K562 (cell line): ENCODE results near the gene DUSP9. TPM values are rescaled to one million over a fixed set of nuclear protein-coding genes. Genes with fewer than 3 reads are reported as not detected.

Experiments
- ATAC-seq: fragments of 200-7000 bp; cut with Tn5 transposase; 3 replicates; pipeline ENCODE4 v1.9.1; 2020; ENCODE audit warnings: moderate library complexity
- BruUV-seq: library from RNA; stranded (reverse); fragments of 400-500 nt; replicated peaks from 2 replicates; lab custom pipeline; 2021; lab: Mats Ljungman, UMichigan
- CTCF ChIA-PET: fragments of 300-600 bp; formaldehyde crosslinking; extraction: SDS; loops from one replicate; lab custom pipeline; 2021; ENCODE audit warnings: low intra/inter-chr PET ratio; lab: Yijun Ruan, JAX
- POLR2A ChIA-PET: fragments of 300-600, 350-650 bp; sonication (Branson Sonifier 250); formaldehyde crosslinking; extraction: SDS; loops from one replicate; lab custom pipeline; 2021; ENCODE audit warnings: antibody characterized with exemption, inconsistent platforms; lab: Yijun Ruan, JAX
- DNase-seq, 4 experiments: peaks; one replicate each; pipeline versions ENCODE4 v3.0.0 to v3.0.0-alpha.2; 2011 to 2018; ENCODE audit warnings: low spot score in 3 of 4, mixed read lengths in 3 of 4; ENCODE audit errors: extremely low read depth in 1 of 4
- FAIRE-seq: peaks from 2 replicates; lab custom pipeline; 2011; peaks lifted over from hg19 to GRCh38; lab: Jason Lieb, UNC
- H2AFZ ChIP-seq: 2 replicates; pipeline ENCODE4 v1.6.0; 2011; ENCODE audit warnings: low read depth, low read length, control low read depth, inconsistent platforms
- H3K27ac ChIP-seq: fragments of 200-600 bp; 3 replicates; pipeline ENCODE4 v1.8.0; 2011; ENCODE audit warnings: low read depth, mild to moderate bottlenecking, control low read depth, inconsistent platforms, low read length, moderate library complexity, mixed read lengths; ENCODE audit errors: extremely low read depth
- H3K27me3 ChIP-seq, 2 experiments: fragments of 300-600 bp in 1 of 2; 2 replicates in 1 of 2; 3 replicates in 1 of 2; pipeline versions ENCODE4 v1.6.0 to v1.8.0; 2011; ENCODE audit warnings: inconsistent platforms in 2 of 2, low read length in 2 of 2, mild to moderate bottlenecking in 1 of 2, mixed read lengths in 1 of 2, moderate library complexity in 1 of 2; ENCODE audit not compliant: control insufficient read depth in 2 of 2, insufficient read depth in 2 of 2
- H3K36me3 ChIP-seq: fragments of 300-600 bp; 3 replicates; pipeline ENCODE4 v1.8.0; 2011; ENCODE audit warnings: mild to moderate bottlenecking, low read length, inconsistent platforms; ENCODE audit not compliant: control insufficient read depth, insufficient read depth
- H3K4me1 ChIP-seq, 2 experiments: fragments of 200-600 bp in 1 of 2; replicated peaks in 1 of 2; 2 replicates in 1 of 2; 3 replicates in 1 of 2; pipeline versions ENCODE4 v1.5.1 to v1.8.0; 2011; ENCODE audit warnings: inconsistent platforms in 2 of 2, low read length in 2 of 2, mild to moderate bottlenecking in 1 of 2, mixed read lengths in 1 of 2, moderate library complexity in 1 of 2; ENCODE audit not compliant: control insufficient read depth in 2 of 2, insufficient read depth in 2 of 2
- H3K4me2 ChIP-seq: 2 replicates; pipeline ENCODE4 v1.6.1; 2011; ENCODE audit warnings: low read length, control low read depth, inconsistent platforms, mixed read lengths; ENCODE audit not compliant: insufficient read depth
- H3K4me3 ChIP-seq: fragments of 200-600 bp; sonication (generic), shearing (Covaris generic); 2 replicates; pipeline ENCODE4 v1.5.1; 2016; ENCODE audit warnings: control low read depth, inconsistent platforms
- H3K79me2 ChIP-seq: fragments of 200-600 bp; 3 replicates; pipeline ENCODE4 v1.8.0; 2011; ENCODE audit warnings: low read length, inconsistent platforms; ENCODE audit not compliant: control insufficient read depth, insufficient read depth
- H3K9ac ChIP-seq, 2 experiments: 2 replicates each; pipeline versions ENCODE4 v1.6.0 to v1.6.1; 2011; ENCODE audit warnings: low read depth in 2 of 2, low read length in 2 of 2, control low read depth in 1 of 2, inconsistent platforms in 1 of 2, mild to moderate bottlenecking in 1 of 2, mixed read lengths in 1 of 2; ENCODE audit not compliant: insufficient read depth in 1 of 2
- H3K9me1 ChIP-seq: one replicate; pipeline ENCODE4 v1.6.0; 2011; ENCODE audit warnings: inconsistent platforms, mild to moderate bottlenecking, low read length, moderate library complexity; ENCODE audit not compliant: control insufficient read depth, insufficient read depth
- H3K9me3 ChIP-seq: replicated peaks from 2 replicates; pipeline ENCODE4 v1.5.1; 2011; ENCODE audit warnings: low read depth, low read length, inconsistent platforms; ENCODE audit not compliant: control insufficient read depth, insufficient read depth
- H4K20me1 ChIP-seq: replicated peaks from 2 replicates; pipeline ENCODE4 v1.6.1; 2011; ENCODE audit warnings: low read length, inconsistent platforms, mixed read lengths; ENCODE audit not compliant: control insufficient read depth, insufficient read depth
- BMI1 ChIP-seq: fragments of 150-350 bp; IDR thresholded peaks from 2 replicates; pipeline ENCODE4 v1.6.1; 2014; ENCODE audit warnings: low read length
- DMBX1 ChIP-seq: fragments of 250-450 bp; sonication (Bioruptor Pico); IDR thresholded peaks from 2 replicates; pipeline ENCODE4 v1.8.0; 2022; ENCODE audit warnings: inconsistent platforms, mild to moderate bottlenecking, moderate library complexity, borderline replicate concordance
- HMG20A ChIP-seq: fragments of 450-650 bp; formaldehyde crosslinking; conservative IDR thresholded peaks from 2 replicates; pipeline ENCODE4 v1.4.0; 2020; ENCODE audit warnings: mild to moderate bottlenecking, mixed read lengths
- NFATC3 ChIP-seq: fragments of 450-650 bp; IDR thresholded peaks from 2 replicates; pipeline ENCODE4 v1.6.1; 2017; ENCODE audit warnings: mild to moderate bottlenecking
- NFRKB ChIP-seq: fragments of 450-650 bp; IDR thresholded peaks from 2 replicates; pipeline ENCODE4 v1.6.1; 2016; ENCODE audit warnings: low read depth
- RBM15 ChIP-seq: fragments of 200-400 bp; formaldehyde crosslinking; IDR thresholded peaks from 2 replicates; pipeline ENCODE4 v1.6.1; 2018; ENCODE audit warnings: mild to moderate bottlenecking, low read length, moderate library complexity; ENCODE audit not compliant: insufficient read depth
- RFX5 ChIP-seq: IDR thresholded peaks from 2 replicates; pipeline ENCODE4 v1.6.1; 2011; ENCODE audit warnings: low read depth, mild to moderate bottlenecking, improper control_type of control experiment, low read length
- SIN3B ChIP-seq: fragments of 450-650 bp; IDR thresholded peaks from 2 replicates; pipeline ENCODE4 v1.6.1; 2017; ENCODE audit warnings: low read depth, mild to moderate bottlenecking, moderate library complexity
- TFAM ChIP-seq: fragments of 250-450 bp; sonication (Bioruptor Pico); conservative IDR thresholded peaks from 2 replicates; pipeline ENCODE4 v1.5.0; 2021; ENCODE audit warnings: mild to moderate bottlenecking, moderate library complexity
- ZNF384 ChIP-seq: IDR thresholded peaks from 2 replicates; pipeline ENCODE4 v1.6.1; 2012; ENCODE audit warnings: low read depth, low read length, improper control_type of control experiment
- ZNF41 ChIP-seq: fragments of 250-450 bp; sonication (Bioruptor Pico); conservative IDR thresholded peaks from 2 replicates; pipeline ENCODE4 v1.4.0; 2020; ENCODE audit warnings: mild to moderate bottlenecking
- ZSCAN29 ChIP-seq: fragments of 450-650 bp; IDR thresholded peaks from 2 replicates; pipeline ENCODE4 v1.6.1; 2017
- WGBS: fragments of 100-300 bp; shearing (Covaris generic); methylation state at CpG from one replicate; pipeline ENCODE4 v1.1.6; 2016; ENCODE audit warnings: low coverage, mixed read lengths; ENCODE audit not compliant: insufficient coverage; ENCODE audit errors: missing lambda C conversion rate; 5-methylcytosine and 5-hydroxymethylcytosine counted together
- in situ Hi-C: fragments of 300-500 bp; cut with MboI; formaldehyde crosslinking; loops from 4 replicates; pipeline ENCODE4 v1.15.0; 2018; ENCODE audit warnings: inconsistent platforms, mixed read lengths
- intact Hi-C: fragments of 100-400 bp; cut with micrococcal nuclease; formaldehyde crosslinking; loops from 2 replicates; pipeline ENCODE4 v1.14.2; 2022
- polyA plus RNA-seq, 8 experiments: library from polyadenylated mRNA; depleted of rRNA in 4 of 8; stranded (reverse) in 5 of 8; unstranded in 3 of 8; fragments of >200 nt; fragmentation: Nextera tagmentation in 2 of 8; fragmentation: Illumina TruSeq in 1 of 8; extraction: Ambion mirVana in 2 of 8; extraction: Trizol in 1 of 8; gene quantifications; 2 replicates each; pipeline versions ENCODE4 v1.2.1 to v1.2.3, GENCODE V29; 2011 to 2014; ENCODE audit warnings: inconsistent platforms in 1 of 8, missing spikeins in 1 of 8
- total RNA-seq, 7 experiments: library from RNA; depleted of rRNA in 6 of 7; stranded (reverse); fragments of >200 nt in 6 of 7; fragmentation: Illumina TruSeq in 2 of 7; extraction: Trizol in 2 of 7; gene quantifications; 2 replicates each; pipeline versions ENCODE4 v1.2.1 to v1.2.3, GENCODE V29; 2011 to 2021; ENCODE audit warnings: low replicate concordance in 1 of 7
- TF ChIP-seq, protein P1 (sequence below): fragments of 250-450 bp; sonication (Bioruptor Pico); IDR thresholded peaks from 2 replicates; pipeline ENCODE4 v1.8.0; 2021; ENCODE audit warnings: mild to moderate bottlenecking, moderate library complexity
- TF ChIP-seq, protein P2 (sequence below): fragments of 250-450 bp; sonication (Bioruptor Pico); IDR thresholded peaks from 2 replicates; pipeline ENCODE4 v1.9.0; 2021; ENCODE audit warnings: mild to moderate bottlenecking
- TF ChIP-seq, protein P3 (sequence below): sonication (generic); formaldehyde crosslinking; IDR thresholded peaks from 2 replicates; pipeline ENCODE4 v1.8.0; 2022; ENCODE audit warnings: mild to moderate bottlenecking, missing genetic modification reagents

The DUSP9 gene
- total and polyA plus RNA-seq, 9 of the 15 experiments (the other 6 are each of a cell fraction or from before 2014, with no cell fraction given): 0.11 to 14.1 (median 5.5) TPM

DNA sequence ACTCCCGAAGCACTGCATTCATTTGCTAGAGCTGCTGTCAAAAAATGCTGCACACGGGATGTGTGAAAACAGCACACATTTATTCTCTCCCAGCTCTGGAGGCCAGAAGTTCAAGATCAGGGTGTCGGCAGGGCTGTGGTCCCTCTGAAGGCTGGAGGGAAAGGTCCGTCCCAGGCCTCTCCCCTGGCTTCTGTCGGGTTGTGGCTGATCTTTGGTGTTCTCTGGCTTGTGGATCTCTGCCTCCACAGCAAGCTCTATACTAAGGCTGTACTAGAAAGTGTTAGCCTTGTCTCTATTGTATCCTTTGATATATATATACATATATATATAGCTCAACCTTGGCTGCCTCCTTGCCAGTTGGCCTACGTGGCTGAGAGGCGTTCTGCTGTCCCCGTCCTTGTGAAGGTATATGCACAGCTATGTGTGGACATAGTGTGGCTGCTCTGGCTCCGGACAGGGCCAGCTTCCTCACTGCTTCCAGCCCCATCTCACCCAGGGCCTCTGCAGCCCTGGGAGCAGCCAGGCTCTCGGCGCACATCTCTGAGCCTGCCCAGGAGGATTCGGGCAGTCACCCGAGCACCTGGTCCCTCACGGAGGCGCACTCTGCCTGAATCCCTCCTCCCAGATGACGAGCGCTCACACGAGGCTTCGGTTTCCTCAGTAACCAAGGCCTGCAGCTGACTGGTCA, 15.0 kb upstream of the DUSP9 start:
- POLR2A ChIA-PET: interaction anchor here (0.5 to 0.9 kb wide), 3 partner anchors 16 to 91 kb away, joined by 3 read pairs; no protein-coding TSS in a partner anchor
- intact Hi-C loops: no loop called here
- H3K4me1 ChIP-seq: peaks cover 0 to 14% of the 10 kb centered on the region in 2 experiments; a peak in 2 of 5 replicates

More for the DNA sequence above, 15.0 kb upstream of the DUSP9 start:
- no peak overlapping the region for H3K9ac ChIP-seq
- TF ChIP-seq DMBX1 (no peak), ZNF41 (CRISPR knock-in tag) (no peak), NFATC3 (no peak), RBM15 (no peak), ZNF384 (no peak), RFX5 (no peak), SIN3B (no peak), HMG20A (CRISPR knock-in tag) (no peak), ZSCAN29 (no peak), TFAM (CRISPR knock-in tag) (no peak), NFRKB (no peak), BMI1 (no peak)
- TF ChIP-seq, protein P1, sequence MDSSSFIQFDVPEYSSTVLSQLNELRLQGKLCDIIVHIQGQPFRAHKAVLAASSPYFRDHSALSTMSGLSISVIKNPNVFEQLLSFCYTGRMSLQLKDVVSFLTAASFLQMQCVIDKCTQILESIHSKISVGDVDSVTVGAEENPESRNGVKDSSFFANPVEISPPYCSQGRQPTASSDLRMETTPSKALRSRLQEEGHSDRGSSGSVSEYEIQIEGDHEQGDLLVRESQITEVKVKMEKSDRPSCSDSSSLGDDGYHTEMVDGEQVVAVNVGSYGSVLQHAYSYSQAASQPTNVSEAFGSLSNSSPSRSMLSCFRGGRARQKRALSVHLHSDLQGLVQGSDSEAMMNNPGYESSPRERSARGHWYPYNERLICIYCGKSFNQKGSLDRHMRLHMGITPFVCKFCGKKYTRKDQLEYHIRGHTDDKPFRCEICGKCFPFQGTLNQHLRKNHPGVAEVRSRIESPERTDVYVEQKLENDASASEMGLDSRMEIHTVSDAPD (CRISPR knock-in tag): no peak
- TF ChIP-seq, protein P2, sequence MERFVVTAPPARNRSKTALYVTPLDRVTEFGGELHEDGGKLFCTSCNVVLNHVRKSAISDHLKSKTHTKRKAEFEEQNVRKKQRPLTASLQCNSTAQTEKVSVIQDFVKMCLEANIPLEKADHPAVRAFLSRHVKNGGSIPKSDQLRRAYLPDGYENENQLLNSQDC (CRISPR knock-in tag): no peak
- TF ChIP-seq, protein P3, sequence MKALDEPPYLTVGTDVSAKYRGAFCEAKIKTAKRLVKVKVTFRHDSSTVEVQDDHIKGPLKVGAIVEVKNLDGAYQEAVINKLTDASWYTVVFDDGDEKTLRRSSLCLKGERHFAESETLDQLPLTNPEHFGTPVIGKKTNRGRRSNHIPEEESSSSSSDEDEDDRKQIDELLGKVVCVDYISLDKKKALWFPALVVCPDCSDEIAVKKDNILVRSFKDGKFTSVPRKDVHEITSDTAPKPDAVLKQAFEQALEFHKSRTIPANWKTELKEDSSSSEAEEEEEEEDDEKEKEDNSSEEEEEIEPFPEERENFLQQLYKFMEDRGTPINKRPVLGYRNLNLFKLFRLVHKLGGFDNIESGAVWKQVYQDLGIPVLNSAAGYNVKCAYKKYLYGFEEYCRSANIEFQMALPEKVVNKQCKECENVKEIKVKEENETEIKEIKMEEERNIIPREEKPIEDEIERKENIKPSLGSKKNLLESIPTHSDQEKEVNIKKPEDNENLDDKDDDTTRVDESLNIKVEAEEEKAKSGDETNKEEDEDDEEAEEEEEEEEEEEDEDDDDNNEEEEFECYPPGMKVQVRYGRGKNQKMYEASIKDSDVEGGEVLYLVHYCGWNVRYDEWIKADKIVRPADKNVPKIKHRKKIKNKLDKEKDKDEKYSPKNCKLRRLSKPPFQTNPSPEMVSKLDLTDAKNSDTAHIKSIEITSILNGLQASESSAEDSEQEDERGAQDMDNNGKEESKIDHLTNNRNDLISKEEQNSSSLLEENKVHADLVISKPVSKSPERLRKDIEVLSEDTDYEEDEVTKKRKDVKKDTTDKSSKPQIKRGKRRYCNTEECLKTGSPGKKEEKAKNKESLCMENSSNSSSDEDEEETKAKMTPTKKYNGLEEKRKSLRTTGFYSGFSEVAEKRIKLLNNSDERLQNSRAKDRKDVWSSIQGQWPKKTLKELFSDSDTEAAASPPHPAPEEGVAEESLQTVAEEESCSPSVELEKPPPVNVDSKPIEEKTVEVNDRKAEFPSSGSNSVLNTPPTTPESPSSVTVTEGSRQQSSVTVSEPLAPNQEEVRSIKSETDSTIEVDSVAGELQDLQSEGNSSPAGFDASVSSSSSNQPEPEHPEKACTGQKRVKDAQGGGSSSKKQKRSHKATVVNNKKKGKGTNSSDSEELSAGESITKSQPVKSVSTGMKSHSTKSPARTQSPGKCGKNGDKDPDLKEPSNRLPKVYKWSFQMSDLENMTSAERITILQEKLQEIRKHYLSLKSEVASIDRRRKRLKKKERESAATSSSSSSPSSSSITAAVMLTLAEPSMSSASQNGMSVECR: no peak
- TF ChIP-seq, all 486 proteins: peak for 0
- no peak for FAIRE-seq
- no peak overlapping the region for H2AFZ ChIP-seq
- H3K9me1 ChIP-seq: no peaks in the 10 kb centered on the region
- H3K79me2 ChIP-seq: no peaks in the 10 kb centered on the region
- peaks cover 11 to 85% of the 10 kb centered on the region in 2 experiments; a peak in 4 of 5 replicates for H3K27me3 ChIP-seq
- CTCF ChIA-PET: no interaction called here
- no peak for ATAC-seq
- no TSS peak for BruUV-seq
- in situ Hi-C loops: no loop called here
- no peaks in the 10 kb centered on the region for H3K36me3 ChIP-seq
- no peaks in the 10 kb centered on the region for H3K9me3 ChIP-seq
- no peak overlapping the region for H3K4me2 ChIP-seq
- DNase-seq: no peak
- H3K27ac ChIP-seq: no peak overlapping the region
- 4% methylated on average over 17 of the region's 19 CpGs for WGBS
- no peaks in the 10 kb centered on the region for H4K20me1 ChIP-seq
- no peak overlapping the region for H3K4me3 ChIP-seq
